B cell (primary cell): ENCODE results near the gene TOR1A. TPM values are rescaled to one million over a fixed set of nuclear protein-coding genes. Genes with fewer than 3 reads are reported as not detected.

ENCODE experiments used
- ATAC-seq: fragments of 200-7000 bp; cut with Tn5 transposase; one replicate; pipeline ENCODE4 v1.10.0; 2021; ENCODE audit warnings: low read depth, mild to moderate bottlenecking, moderate number of reproducible peaks, moderate library complexity
- CTCF ChIA-PET: fragments of 350-600 bp; sonication (Branson Sonifier 250); formaldehyde crosslinking; loops from one replicate; lab custom pipeline; 2021; ENCODE audit warnings: antibody characterized with exemption, inconsistent platforms; lab: Charles Lee
- POLR2A ChIA-PET: fragments of 350-600 bp; sonication (Branson Sonifier 250); formaldehyde crosslinking; loops from one replicate; lab custom pipeline; 2021; ENCODE audit warnings: antibody characterized with exemption; lab: Charles Lee
- DNase-seq: peaks from one replicate; pipeline ENCODE4 v3.0.0; 2013
- H2AFZ ChIP-seq: 2 replicates; pipeline ENCODE4 v1.6.1; 2012; ENCODE audit warnings: mild to moderate bottlenecking, low read depth, low read length; ENCODE audit not compliant: insufficient read depth, poor library complexity, severe bottlenecking
- H3K27ac ChIP-seq, 2 donors: 1 replicate in 1 of 2; 2 replicates in 1 of 2; pipeline ENCODE4 v1.5.1; 2012 to 2013; ENCODE audit warnings: low read length in 2 of 2, mild to moderate bottlenecking in 2 of 2, moderate library complexity in 1 of 2
- H3K27me3 ChIP-seq, 4 experiments: fragments of 200-600 bp in 1 of 4; sonication (generic) in 1 of 4; replicated peaks in 1 of 4; 1 replicate in 2 of 4; 2 replicates in 2 of 4; pipeline versions ENCODE4 v1.6.1 to v1.7.0; 2013 to 2016; ENCODE audit warnings: low read length in 3 of 4, mild to moderate bottlenecking in 2 of 4, mixed read lengths in 1 of 4, moderate library complexity in 1 of 4; ENCODE audit not compliant: insufficient read depth in 4 of 4, control insufficient read depth in 3 of 4; ENCODE audit errors: control extremely low read depth in 1 of 4
- H3K36me3 ChIP-seq, 2 experiments: replicated peaks in 1 of 2; 1 replicate in 1 of 2; 2 replicates in 1 of 2; pipeline versions ENCODE4 v1.6.1 to v1.7.1; 2013; ENCODE audit warnings: low read length in 1 of 2; ENCODE audit not compliant: insufficient read depth in 2 of 2, control insufficient read depth in 1 of 2; ENCODE audit errors: control extremely low read depth in 1 of 2, extremely low read depth in 1 of 2
- H3K4me1 ChIP-seq, 2 donors: fragments of 200-600 bp in 1 of 2; sonication (generic) in 1 of 2; 1 replicate in 1 of 2; 2 replicates in 1 of 2; pipeline versions ENCODE4 v1.5.1 to v1.6.1; 2013 to 2017; ENCODE audit warnings: low read length in 2 of 2; ENCODE audit not compliant: control insufficient read depth in 2 of 2, insufficient read depth in 2 of 2
- H3K4me2 ChIP-seq: replicated peaks from 2 replicates; pipeline ENCODE3; 2012; ENCODE audit warnings: mild to moderate bottlenecking, low read depth, low read length; ENCODE audit not compliant: poor library complexity, severe bottlenecking
- H3K4me3 ChIP-seq, 5 experiments: fragments of 200-600 bp in 1 of 5; sonication (generic) in 1 of 5; 1 replicate in 3 of 5; 2 replicates in 2 of 5; pipeline versions ENCODE4 v1.5.1 to v1.7.0; 2011 to 2016; ENCODE audit warnings: low read length in 4 of 5, mild to moderate bottlenecking in 4 of 5, low read depth in 2 of 5, control low read depth in 1 of 5, moderate library complexity in 1 of 5; ENCODE audit not compliant: insufficient read depth in 1 of 5; ENCODE audit errors: control extremely low read depth in 1 of 5, extremely low read depth in 1 of 5
- H3K79me2 ChIP-seq: fragments of 200-600 bp; sonication (generic); one replicate; pipeline ENCODE4 v1.6.0; 2016; ENCODE audit warnings: low read length; ENCODE audit not compliant: control insufficient read depth, insufficient read depth
- H3K9ac ChIP-seq: fragments of 200-600 bp; sonication (generic); 2 replicates; pipeline ENCODE4 v1.6.1; 2017; ENCODE audit warnings: mild to moderate bottlenecking, low read length, moderate library complexity
- H3K9me3 ChIP-seq, 3 donors: one replicate each; pipeline versions ENCODE4 v1.6.1 to v1.7.1; 2013; ENCODE audit warnings: low read length in 2 of 3; ENCODE audit not compliant: control insufficient read depth in 2 of 3, insufficient read depth in 1 of 3; ENCODE audit errors: control extremely low read depth in 1 of 3
- H4K20me1 ChIP-seq: 2 replicates; pipeline ENCODE4 v1.6.0; 2012; ENCODE audit warnings: mild to moderate bottlenecking, low read length; ENCODE audit not compliant: insufficient read depth, control insufficient read depth, poor library complexity, severe bottlenecking
- H3K27ac Mint-ChIP-seq: one replicate; pipeline ENCODE4 v1.8.0; 2021; ENCODE audit warnings: mixed read lengths
- H3K27me3 Mint-ChIP-seq: one replicate; pipeline ENCODE4 v1.8.0; 2021; ENCODE audit warnings: mixed read lengths
- H3K4me1 Mint-ChIP-seq: one replicate; pipeline ENCODE4 v1.8.0; 2021; ENCODE audit warnings: mixed read lengths
- H3K4me3 Mint-ChIP-seq: one replicate; pipeline ENCODE4 v1.8.0; 2021; ENCODE audit warnings: mixed read lengths
- H3K9me3 Mint-ChIP-seq: one replicate; pipeline ENCODE4 v1.8.0; 2022; ENCODE audit warnings: mixed read lengths; ENCODE audit not compliant: insufficient read depth
- EZH2 ChIP-seq: IDR thresholded peaks from 2 replicates; pipeline ENCODE4 v1.6.1; 2012; ENCODE audit warnings: borderline replicate concordance, low read depth, mild to moderate bottlenecking, moderate library complexity, low read length; ENCODE audit not compliant: insufficient read depth, poor library complexity, severe bottlenecking
- WGBS: methylation state at CpG from one replicate; pipeline ENCODE4 v1.1.5; 2013; ENCODE audit warnings: missing lambda C conversion rate; ENCODE audit not compliant: insufficient coverage; 5-methylcytosine and 5-hydroxymethylcytosine counted together
- intact Hi-C: fragments of 100-400 bp; cut with micrococcal nuclease; formaldehyde crosslinking; loops from one replicate; pipeline ENCODE4 v1.10.0; 2022
- polyA plus RNA-seq: library from polyadenylated mRNA; depleted of rRNA; stranded (reverse); fragments of >200 nt; gene quantifications from 2 replicates; pipeline ENCODE4 v1.2.3, GENCODE V29; 2012
- total RNA-seq, 2 donors: library from RNA; stranded (reverse); fragments of 120-200 nt in 1 of 2; gene quantifications; 1 replicate in 1 of 2; 2 replicates in 1 of 2; pipeline versions ENCODE4 v1.2.3 to v1.2.4, GENCODE V29; 2013 to 2022
- TF ChIP-seq, protein P1 (sequence below): fragments of 200-600 bp; IDR thresholded peaks from one replicate; pipeline ENCODE4 v1.8.0; 2022; ENCODE audit warnings: antibody characterized with exemption, mild to moderate bottlenecking

Gene TOR1A
- total and polyA plus RNA-seq, 2 donors (not counting 1 experiment from before 2014, with no cell fraction given) = 28.6 to 30.3 TPM

DNA sequence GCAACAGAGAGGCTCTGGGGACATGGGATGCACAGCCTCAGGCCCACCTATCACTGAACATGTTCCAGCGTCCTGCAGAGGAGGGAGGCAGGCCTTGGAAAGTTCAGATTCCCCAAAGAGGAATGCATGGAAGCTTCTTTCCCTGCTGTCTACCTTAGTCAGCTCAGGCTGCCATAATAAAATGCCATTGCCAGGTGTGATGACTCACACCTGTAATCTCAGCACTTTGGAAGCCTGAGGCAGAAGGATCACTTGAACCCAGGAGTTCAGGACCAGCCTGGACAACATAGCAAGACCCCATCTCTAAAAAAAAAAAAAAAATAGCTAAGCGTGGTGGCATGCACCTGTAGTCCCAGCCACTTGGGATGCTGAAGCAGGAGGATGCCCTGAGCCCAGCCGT lies 45.5 kb downstream of the TOR1A start:
- H3K9ac ChIP-seq = no peak overlapping the region
- no peak overlapping the region for H2AFZ ChIP-seq
- Mint-ChIP-seq H3K9me3 (no peaks in the 10 kb centered on the region), H3K27ac (no peak overlapping the region), H3K4me3 (no peak overlapping the region), H3K27me3 (peaks cover 23% of the 10 kb centered on the region), H3K4me1 (no peaks in the 10 kb centered on the region)
- DNase-seq = no peak
- no peak overlapping the region for H3K27ac ChIP-seq
- intact Hi-C loops = no loop called here
- CTCF ChIA-PET = no interaction called here
- ATAC-seq = no peak
- no peaks in the 10 kb centered on the region for H3K36me3 ChIP-seq
- H4K20me1 ChIP-seq = no peaks in the 10 kb centered on the region
- POLR2A ChIA-PET = interaction anchor here (0.6 kb wide), 1 partner anchor 1164 kb away, joined by 4 read pairs; no protein-coding TSS in a partner anchor
- H3K4me3 ChIP-seq = no peak overlapping the region
- no peaks in the 10 kb centered on the region for H3K9me3 ChIP-seq
- WGBS = 57% methylated on average over 1 of the region's 3 CpGs
- H3K4me2 ChIP-seq = no peak overlapping the region
- H3K27me3 ChIP-seq = peaks cover 0 to 35% (median 7%) of the 10 kb centered on the region in 4 experiments
- H3K4me1 ChIP-seq = no peaks in the 10 kb centered on the region
- H3K79me2 ChIP-seq = no peaks in the 10 kb centered on the region
- TF ChIP-seq, protein P1, sequence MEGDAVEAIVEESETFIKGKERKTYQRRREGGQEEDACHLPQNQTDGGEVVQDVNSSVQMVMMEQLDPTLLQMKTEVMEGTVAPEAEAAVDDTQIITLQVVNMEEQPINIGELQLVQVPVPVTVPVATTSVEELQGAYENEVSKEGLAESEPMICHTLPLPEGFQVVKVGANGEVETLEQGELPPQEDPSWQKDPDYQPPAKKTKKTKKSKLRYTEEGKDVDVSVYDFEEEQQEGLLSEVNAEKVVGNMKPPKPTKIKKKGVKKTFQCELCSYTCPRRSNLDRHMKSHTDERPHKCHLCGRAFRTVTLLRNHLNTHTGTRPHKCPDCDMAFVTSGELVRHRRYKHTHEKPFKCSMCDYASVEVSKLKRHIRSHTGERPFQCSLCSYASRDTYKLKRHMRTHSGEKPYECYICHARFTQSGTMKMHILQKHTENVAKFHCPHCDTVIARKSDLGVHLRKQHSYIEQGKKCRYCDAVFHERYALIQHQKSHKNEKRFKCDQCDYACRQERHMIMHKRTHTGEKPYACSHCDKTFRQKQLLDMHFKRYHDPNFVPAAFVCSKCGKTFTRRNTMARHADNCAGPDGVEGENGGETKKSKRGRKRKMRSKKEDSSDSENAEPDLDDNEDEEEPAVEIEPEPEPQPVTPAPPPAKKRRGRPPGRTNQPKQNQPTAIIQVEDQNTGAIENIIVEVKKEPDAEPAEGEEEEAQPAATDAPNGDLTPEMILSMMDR = no peak
- no peak for TF ChIP-seq EZH2

- CTCF ChIA-PET = interaction anchor here (1.1 kb wide), 1 partner anchor 13 kb away, joined by 4 read pairs; no protein-coding TSS in a partner anchor
- DNase-seq (no peak), ATAC-seq (no peak)
- H3K36me3 ChIP-seq = no peaks in the 10 kb centered on the region
- intact Hi-C loops = no loop called here
- Mint-ChIP-seq H3K4me3 (no peak overlapping the region), H3K9me3 (no peaks in the 10 kb centered on the region), H3K27ac (no peak overlapping the region), H3K27me3 (peaks cover 26% of the 10 kb centered on the region), H3K4me1 (no peaks in the 10 kb centered on the region)
- H3K4me3 ChIP-seq = no peak overlapping the region
- no peak overlapping the region for H2AFZ ChIP-seq
- TF ChIP-seq EZH2 = no peak
- TF ChIP-seq, protein P1 = no peak
- H3K9me3 ChIP-seq = no peaks in the 10 kb centered on the region
- peaks cover 0 to 35% (median 7%) of the 10 kb centered on the region in 4 experiments for H3K27me3 ChIP-seq
- H3K9ac ChIP-seq = no peak overlapping the region
- H3K79me2 ChIP-seq = no peaks in the 10 kb centered on the region
- no peak overlapping the region for H3K27ac ChIP-seq
- 41% methylated on average over 5 of the region's 11 CpGs for WGBS
- no peaks in the 10 kb centered on the region for H3K4me1 ChIP-seq
- no peak overlapping the region for H3K4me2 ChIP-seq
- POLR2A ChIA-PET = no interaction called here
- H4K20me1 ChIP-seq = no peaks in the 10 kb centered on the region
These were observed 46.2 kb downstream of the TOR1A start for GRCh38 chr9:129777769-129778130.
